GM19397 (cell line): ENCODE results near the gene RNF223.

Experiments used
- ATAC-seq: cut with Tn5 transposase; IDR thresholded peaks from one replicate; pipeline ENCODE4 v1.9.1; 2021; ENCODE audit warnings: mild to moderate bottlenecking, moderate library complexity; ENCODE audit not compliant: unreplicated experiment

Gene RNF223

GRCh38 chr1:1073743-1074587 lies at the start of gene RNF223:
Gene RNF223, minus strand, starts transcription at chr1:1074306. Its CDS starts 1,740 bp downstream, at chr1:1072566.
- ATAC-seq = no peak

GRCh38 chr1:1122981-1123480 lies 48.9 kb upstream of the RNF223 start:
- no peak for ATAC-seq

- no peak for ATAC-seq
Measured at GRCh38 chr1:1122078-1122811, 48.1 kb upstream of the RNF223 start.

GRCh38 chr1:1121611-1122077 lies 47.5 kb upstream of the RNF223 start:
- ATAC-seq = no peak

GRCh38 chr1:1120866-1121591 lies 46.9 kb upstream of the RNF223 start:
- no peak for ATAC-seq

- no peak for ATAC-seq
Measured at GRCh38 chr1:1120096-1120495, 46.0 kb upstream of the RNF223 start.

- no peak for ATAC-seq
Measured at GRCh38 chr1:1119272-1119890, 45.3 kb upstream of the RNF223 start.

- ATAC-seq = no peak
Measured at GRCh38 chr1:1118876-1119220, 44.7 kb upstream of the RNF223 start.

- ATAC-seq = no peak
Measured at GRCh38 chr1:1118011-1118875, 44.1 kb upstream of the RNF223 start.

GRCh38 chr1:1117469-1117831 lies 43.3 kb upstream of the RNF223 start:
- no peak for ATAC-seq

- no peak for ATAC-seq
Measured at GRCh38 chr1:1116701-1117468, 42.8 kb upstream of the RNF223 start.

- peak; percentile 86 for ATAC-seq
Measured at GRCh38 chr1:1115786-1116700, 41.9 kb upstream of the RNF223 start, which contains the start of gene C1orf159. Gene C1orf159, minus strand, starts transcription at chr1:1116089. Its CDS starts 24,546 bp downstream, at chr1:1091543.

- no peak for ATAC-seq
Measured at GRCh38 chr1:1115136-1115785, 41.2 kb upstream of the RNF223 start.

GRCh38 chr1:1114431-1114830 lies 40.3 kb upstream of the RNF223 start:
- no peak for ATAC-seq

- ATAC-seq = no peak
Measured at GRCh38 chr1:1112237-1112985, 38.3 kb upstream of the RNF223 start.

- no peak for ATAC-seq
Measured at GRCh38 chr1:1111516-1112236, 37.6 kb upstream of the RNF223 start.
